Measurements from ENCODE around the gene AP1B1.

Gene AP1B1

GRCh38 chr22:29300807-29301601 is 87.4 kb downstream of the AP1B1 start:
- Histone ChIP-seq H3K27ac (ENCODE audit: poor library complexity, severe bottlenecking) (no peak overlapping the region), H3K27me3 (ENCODE audit: insufficient read depth, poor library complexity, severe bottlenecking) (no peaks in the 10 kb centered on the region)
- no peak for DNase-seq (ENCODE audit: low spot score)

DNA sequence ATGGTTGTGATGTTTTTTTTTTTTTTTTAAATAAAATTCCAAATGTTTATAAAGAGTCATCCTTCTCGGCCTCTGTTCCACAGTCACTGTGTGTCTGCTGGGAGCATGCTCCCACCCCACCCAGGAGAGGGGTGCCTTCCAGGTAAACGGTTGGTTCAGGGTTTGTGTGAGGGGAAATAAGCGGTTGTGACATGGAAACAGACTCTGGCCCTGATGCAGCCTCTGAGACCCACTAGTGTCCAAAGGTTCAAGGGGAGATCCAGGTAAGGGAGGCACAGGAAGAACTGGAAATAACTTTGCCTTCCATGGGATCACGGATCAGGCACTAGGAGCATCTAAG is 87.9 kb downstream of the AP1B1 start:
- Histone ChIP-seq H3K36me3 (ENCODE audit: low read depth) (peaks cover 51% of the 10 kb centered on the region), H3K4me3 (ENCODE audit: severe bottlenecking) (no peak overlapping the region), H3K9me3 (ENCODE audit: severe bottlenecking) (no peaks in the 10 kb centered on the region), H3K27me3 (ENCODE audit: insufficient read depth, poor library complexity, severe bottlenecking) (no peaks in the 10 kb centered on the region), H3K27ac (ENCODE audit: poor library complexity, severe bottlenecking) (no peak overlapping the region), H3K4me1 (ENCODE audit: insufficient read depth, poor library complexity, severe bottlenecking) (no peaks in the 10 kb centered on the region)
- DNase-seq (ENCODE audit: low spot score) = no peak
- TF ChIP-seq, protein P1, sequence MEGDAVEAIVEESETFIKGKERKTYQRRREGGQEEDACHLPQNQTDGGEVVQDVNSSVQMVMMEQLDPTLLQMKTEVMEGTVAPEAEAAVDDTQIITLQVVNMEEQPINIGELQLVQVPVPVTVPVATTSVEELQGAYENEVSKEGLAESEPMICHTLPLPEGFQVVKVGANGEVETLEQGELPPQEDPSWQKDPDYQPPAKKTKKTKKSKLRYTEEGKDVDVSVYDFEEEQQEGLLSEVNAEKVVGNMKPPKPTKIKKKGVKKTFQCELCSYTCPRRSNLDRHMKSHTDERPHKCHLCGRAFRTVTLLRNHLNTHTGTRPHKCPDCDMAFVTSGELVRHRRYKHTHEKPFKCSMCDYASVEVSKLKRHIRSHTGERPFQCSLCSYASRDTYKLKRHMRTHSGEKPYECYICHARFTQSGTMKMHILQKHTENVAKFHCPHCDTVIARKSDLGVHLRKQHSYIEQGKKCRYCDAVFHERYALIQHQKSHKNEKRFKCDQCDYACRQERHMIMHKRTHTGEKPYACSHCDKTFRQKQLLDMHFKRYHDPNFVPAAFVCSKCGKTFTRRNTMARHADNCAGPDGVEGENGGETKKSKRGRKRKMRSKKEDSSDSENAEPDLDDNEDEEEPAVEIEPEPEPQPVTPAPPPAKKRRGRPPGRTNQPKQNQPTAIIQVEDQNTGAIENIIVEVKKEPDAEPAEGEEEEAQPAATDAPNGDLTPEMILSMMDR (IDR thresholded peaks at IDR 0.05; ENCODE audit: poor library complexity, severe bottlenecking) = no peak
- no peak for ATAC-seq (ENCODE audit: low read depth)

More at GRCh38 chr22:29300807-29301601, 87.4 kb downstream of the AP1B1 start:
- H3K4me1 ChIP-seq (ENCODE audit: insufficient read depth, poor library complexity, severe bottlenecking) = no peaks in the 10 kb centered on the region
- H3K36me3 ChIP-seq (ENCODE audit: low read depth) = peaks cover 45% of the 10 kb centered on the region
- TF ChIP-seq, protein P1 (IDR thresholded peaks at IDR 0.05; ENCODE audit: poor library complexity, severe bottlenecking) = no peak
- no peak overlapping the region for H3K4me3 ChIP-seq (ENCODE audit: severe bottlenecking)
- no peaks in the 10 kb centered on the region for H3K9me3 ChIP-seq (ENCODE audit: severe bottlenecking)
- peak; percentile 15; the same call in 2 of the 3 replicates for ATAC-seq (ENCODE audit: low read depth)

DNA sequence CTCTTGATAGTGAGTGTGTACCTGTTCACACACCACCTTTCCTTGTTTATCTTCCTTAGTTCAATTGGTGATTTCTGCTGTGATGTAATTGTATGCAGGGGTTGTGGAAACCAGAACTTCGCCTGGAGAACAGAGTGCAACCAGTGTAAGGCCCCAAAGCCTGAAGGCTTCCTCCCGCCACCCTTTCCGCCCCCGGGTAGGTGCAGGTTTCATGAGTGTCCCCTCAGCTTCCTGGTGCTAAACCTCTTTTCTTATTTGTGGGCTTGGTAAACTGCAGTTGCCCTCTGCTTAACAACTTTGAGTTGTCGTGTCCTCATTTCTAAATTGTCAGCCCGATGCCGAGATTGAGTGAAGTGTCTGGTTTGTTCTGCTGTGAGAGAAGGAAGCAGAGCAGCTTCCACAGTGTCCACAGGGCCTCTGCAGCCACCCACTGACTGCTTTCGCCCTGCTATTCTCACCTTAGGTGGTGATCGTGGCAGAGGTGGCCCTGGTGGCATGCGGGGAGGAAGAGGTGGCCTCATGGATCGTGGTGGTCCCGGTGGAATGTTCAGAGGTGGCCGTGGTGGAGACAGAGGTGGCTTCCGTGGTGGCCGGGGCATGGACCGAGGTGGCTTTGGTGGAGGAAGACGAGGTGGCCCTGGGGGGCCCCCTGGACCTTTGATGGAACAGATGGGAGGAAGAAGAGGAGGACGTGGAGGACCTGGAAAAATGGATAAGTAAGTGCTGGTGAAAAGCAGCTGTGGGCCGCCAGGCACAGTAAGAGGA is 89.1 kb downstream of the AP1B1 start:
- Histone ChIP-seq H3K27ac (ENCODE audit: poor library complexity, severe bottlenecking) (no peak overlapping the region), H3K4me1 (ENCODE audit: insufficient read depth, poor library complexity, severe bottlenecking) (no peaks in the 10 kb centered on the region), H3K36me3 (ENCODE audit: low read depth) (peaks cover 62% of the 10 kb centered on the region), H3K27me3 (ENCODE audit: insufficient read depth, poor library complexity, severe bottlenecking) (no peaks in the 10 kb centered on the region), H3K4me3 (ENCODE audit: severe bottlenecking) (no peak overlapping the region), H3K9me3 (ENCODE audit: severe bottlenecking) (no peaks in the 10 kb centered on the region)
- TF ChIP-seq, protein P1 (IDR thresholded peaks at IDR 0.05; ENCODE audit: poor library complexity, severe bottlenecking) = no peak
- DNase-seq (ENCODE audit: low spot score) = no peak
- no peak for ATAC-seq (ENCODE audit: low read depth)

DNA sequence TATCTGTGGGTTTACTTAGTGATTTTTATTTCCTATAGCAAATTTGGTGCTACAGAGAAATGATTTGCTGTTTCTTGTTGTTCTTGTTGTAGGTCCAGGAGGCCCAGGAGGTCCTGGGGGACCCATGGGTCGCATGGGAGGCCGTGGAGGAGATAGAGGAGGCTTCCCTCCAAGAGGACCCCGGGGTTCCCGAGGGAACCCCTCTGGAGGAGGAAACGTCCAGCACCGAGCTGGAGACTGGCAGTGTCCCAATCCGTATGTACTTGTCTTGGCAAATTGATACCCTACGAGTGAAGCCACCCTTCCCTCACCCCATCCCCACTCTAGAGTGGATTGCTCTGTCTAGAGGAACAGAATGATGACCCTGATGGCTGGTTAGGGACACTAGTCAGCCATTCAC is 89.7 kb downstream of the AP1B1 start:
- H3K36me3 ChIP-seq (ENCODE audit: low read depth) = peaks cover 68% of the 10 kb centered on the region

More for the DNA sequence above, 89.7 kb downstream of the AP1B1 start:
- Histone ChIP-seq H3K27ac (ENCODE audit: poor library complexity, severe bottlenecking) (no peak overlapping the region), H3K27me3 (ENCODE audit: insufficient read depth, poor library complexity, severe bottlenecking) (no peaks in the 10 kb centered on the region), H3K4me1 (ENCODE audit: insufficient read depth, poor library complexity, severe bottlenecking) (no peaks in the 10 kb centered on the region), H3K4me3 (ENCODE audit: severe bottlenecking) (no peak overlapping the region), H3K9me3 (ENCODE audit: severe bottlenecking) (no peaks in the 10 kb centered on the region)
- ATAC-seq (ENCODE audit: low read depth) (no peak), DNase-seq (ENCODE audit: low spot score) (no peak)
- TF ChIP-seq, protein P1 (IDR thresholded peaks at IDR 0.05; ENCODE audit: poor library complexity, severe bottlenecking) = no peak
